ENCODE measurements around the gene RAPGEF2.
"Not testable (repeated sequence)": the region's sequence is repeated elsewhere in the genome, so short reads cannot be mapped to it uniquely, and the experiment has no call there.

The RAPGEF2 gene

DNA sequence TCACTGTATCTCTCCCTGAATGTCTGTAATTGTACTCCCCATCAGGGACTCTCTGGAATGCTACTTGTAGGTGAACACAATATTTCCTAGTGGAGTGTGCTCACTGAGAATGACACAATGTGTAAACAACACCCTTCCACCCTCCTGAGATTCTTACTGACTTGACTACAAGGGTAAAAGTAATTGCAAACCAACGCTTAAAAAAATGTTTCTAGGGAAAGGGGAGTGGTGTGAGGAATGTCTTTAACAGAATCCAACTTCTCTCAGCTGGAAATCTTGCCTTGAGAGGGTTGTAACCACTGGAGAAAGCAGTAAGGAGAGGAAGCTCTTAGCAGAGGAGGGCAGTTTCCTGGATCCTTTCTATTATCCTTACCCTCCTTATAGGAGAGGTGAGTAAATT lies 5.1 kb upstream of the RAPGEF2 start:
- no peak for DNase-seq (ENCODE audit: low read depth)

DNA sequence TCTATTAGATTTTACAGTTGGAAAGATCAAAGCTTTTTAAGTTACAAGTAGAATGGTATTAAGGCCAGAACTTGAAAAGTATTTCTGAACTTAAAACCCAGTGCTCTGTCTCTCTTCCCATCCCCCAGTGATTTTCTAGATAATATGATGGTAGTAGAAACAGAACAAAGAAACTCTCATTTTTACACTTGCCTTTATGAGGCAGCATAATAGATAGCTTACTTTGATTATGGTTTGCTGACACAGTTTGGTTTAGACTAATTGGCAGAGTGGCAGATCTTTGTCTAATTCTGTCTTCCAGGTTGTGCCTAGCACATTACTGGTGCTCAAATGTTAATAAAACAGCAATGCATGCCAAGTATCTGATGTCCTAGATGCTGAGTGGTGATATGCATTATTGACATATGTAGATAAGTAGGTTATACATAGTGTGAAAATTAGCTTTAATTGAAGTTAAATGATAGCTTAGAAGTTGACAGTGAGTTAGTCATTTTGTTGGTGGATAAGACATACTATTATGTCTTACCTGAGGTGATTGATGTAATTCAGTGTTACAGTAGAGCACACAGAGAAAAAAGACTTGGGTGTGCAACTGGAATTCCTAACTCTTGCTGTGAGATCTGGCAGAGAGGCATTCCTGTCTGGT lies 4.3 kb upstream of the RAPGEF2 start:
- DNase-seq (ENCODE audit: low read depth): no peak

- no peak for DNase-seq (ENCODE audit: low read depth)
Observed at GRCh38 chr4:159101988-159102621, 774 bp upstream of the RAPGEF2 start.

DNA sequence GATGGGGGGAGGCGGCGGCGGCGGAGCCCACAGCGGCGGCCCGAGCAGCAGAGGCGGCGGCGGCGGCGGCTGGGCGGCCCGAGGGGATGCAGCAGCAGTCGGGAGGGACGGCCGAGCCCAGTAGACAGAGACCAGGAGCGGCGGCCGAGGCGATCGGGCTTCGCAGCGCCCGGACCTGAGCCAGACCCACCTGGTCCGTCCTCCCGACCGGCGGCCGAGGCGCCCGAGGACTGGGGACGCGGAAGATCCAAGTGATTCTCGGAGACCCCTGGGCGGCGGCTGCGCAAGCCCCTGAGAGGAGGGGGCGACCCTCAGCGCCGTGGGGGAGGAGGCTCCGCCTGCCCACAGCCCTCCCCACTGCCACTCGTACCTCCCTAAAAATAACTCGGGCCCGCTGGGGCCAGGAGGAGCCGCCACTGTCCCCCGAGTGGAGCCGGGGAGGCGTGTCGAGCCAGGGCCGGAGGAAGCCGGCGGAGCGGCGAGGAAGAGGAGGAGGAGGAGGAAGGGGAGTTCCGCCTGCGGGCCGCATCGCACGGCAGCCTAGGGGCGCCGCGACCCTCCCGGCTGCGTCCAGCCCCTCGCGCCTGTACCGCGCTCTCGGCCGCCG lies 608 bp downstream of the RAPGEF2 start:
- DNase-seq (ENCODE audit: low read depth): peak; percentile 4

- peak; percentile 52 for DNase-seq (ENCODE audit: low read depth)
Observed at GRCh38 chr4:159104694-159105414, 2.0 kb downstream of the RAPGEF2 start.

DNA sequence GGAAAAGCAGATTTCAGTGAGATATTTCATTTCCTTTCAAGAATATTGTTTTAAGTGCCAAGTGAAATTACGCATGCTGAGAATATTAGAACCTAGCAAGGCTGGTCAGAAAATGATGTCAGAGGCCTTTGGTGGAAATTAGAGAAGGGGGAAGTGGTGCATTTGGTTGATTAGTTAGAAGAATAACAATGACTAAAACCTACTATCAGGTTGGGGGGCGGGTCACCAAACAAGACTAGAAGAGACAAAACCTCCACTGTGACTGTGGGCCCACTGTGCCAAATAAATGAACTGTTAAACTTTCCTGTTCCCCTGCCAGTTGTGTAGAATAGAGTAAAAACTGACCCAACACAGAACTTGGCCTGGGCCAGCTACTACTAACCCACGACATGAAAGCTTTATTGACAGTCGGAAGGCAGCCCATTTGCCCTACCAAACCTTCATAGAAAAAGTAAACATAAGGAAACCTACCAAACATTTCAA lies 2.9 kb downstream of the RAPGEF2 start:
- peak; percentile 76 for DNase-seq (ENCODE audit: low read depth)

DNA sequence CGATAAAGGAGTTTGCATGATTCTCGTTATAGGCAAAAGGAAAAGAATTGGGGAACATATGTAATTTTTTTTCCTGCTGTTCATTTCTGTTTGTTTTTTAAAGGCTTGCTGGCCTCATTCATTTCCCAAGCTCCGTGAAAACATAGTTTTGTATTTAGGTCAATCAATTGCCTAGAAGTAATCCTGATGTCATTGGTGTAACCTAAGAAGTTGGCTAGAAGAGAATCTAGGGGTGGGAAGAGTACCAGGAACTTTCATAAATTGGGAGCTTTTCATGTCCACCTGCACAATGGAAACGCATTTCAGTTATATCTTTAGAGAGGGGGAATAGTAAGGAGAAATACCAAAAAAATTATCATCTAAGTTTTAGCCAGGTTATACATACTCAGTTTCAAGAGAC lies 3.8 kb downstream of the RAPGEF2 start:
- peak; percentile 7 for DNase-seq (ENCODE audit: low read depth)

DNA sequence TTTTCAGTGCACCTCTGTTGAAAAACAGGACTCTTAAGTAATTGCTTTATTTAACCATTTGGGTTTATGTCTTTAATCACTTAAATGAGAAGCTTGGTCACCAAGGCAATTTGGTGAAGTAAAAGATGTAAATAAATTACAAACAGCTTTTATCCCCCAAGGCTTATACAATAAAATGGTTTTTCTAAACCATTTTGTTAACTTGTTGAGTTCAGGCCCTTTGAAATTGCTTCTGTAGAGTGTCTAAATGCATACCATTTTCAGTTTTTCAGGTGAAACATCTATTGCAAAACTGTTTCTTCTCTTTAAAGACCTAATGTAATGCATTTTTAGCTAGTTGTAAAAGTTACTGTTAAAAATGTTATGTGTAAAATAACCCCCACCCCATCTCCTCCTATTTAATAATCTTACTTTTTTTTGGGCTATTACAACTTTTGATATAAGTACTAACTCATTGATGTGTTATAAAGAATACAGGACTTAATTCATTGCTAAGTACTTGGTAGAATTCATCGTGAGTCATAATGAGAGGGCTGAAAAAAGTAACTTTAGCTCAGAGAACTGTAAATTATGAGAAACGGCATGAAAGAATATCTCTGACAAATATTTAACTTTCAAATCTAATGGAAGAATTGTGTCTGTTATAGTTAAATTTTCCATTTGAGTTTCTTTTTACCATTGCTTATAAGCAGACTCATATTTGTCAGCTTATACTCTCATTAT lies 4.5 kb downstream of the RAPGEF2 start:
- DNase-seq (ENCODE audit: low read depth): peak; percentile 26

DNA sequence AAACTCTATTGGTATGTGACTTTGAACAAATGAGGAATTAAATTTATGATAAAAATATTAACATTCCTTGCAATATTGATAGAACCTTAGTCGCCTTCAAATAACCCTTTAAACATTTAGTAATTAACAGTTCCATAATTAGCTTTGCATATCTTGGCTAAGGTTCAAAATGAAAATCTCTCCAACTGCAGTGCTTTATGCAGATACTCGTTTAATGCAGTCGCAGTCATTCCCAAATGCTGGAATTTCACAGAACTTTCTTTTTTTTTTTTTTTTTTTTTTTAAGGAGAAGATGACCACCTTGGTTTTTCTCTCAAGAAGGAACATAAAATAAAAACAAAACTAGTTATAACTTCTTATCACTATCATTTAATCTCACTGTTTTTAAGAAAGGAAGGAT lies 5.2 kb downstream of the RAPGEF2 start:
- DNase-seq (ENCODE audit: low read depth): no peak

- DNase-seq (ENCODE audit: low read depth): no peak
Observed at GRCh38 chr4:159110961-159111360, 8.1 kb downstream of the RAPGEF2 start.

DNA sequence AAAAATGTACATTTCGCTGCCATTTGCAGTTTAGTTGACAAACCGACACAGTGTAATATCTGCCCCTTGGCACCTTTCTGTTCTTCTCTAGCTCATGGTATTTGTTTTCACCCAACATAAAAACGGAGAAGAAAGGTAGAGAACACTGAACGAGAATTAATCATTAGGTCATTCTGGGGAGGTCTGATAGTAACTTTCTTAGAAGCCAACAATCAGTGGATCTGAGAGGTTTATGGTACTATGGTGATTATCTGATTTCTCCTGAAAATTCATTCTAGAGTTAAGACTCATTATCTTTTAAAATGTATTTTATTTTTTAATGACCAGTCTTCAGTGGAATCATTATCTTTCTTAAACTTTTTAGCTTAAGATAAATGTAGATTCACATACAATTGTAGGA lies 8.5 kb downstream of the RAPGEF2 start:
- DNase-seq (ENCODE audit: low read depth): no peak

DNA sequence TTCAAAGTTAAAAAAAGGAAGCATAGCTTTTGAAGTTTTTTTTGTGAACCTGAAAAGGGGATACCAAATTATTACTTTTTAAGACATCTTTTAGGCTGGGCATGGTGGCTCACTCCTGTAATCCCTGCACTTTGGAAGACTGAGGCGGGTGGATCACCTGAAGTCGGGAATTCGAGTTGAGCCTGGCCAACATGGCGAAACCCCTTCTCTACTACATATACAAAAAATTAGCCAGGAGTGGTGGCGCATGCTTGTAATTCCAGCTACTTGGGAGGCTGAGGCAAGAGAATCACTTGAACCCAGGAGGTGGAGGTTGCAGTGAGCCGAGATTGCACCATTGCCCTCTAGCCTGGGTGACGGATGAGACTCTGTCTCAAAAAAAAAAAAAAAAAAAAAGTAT lies 10.5 kb downstream of the RAPGEF2 start:
- not testable (repeated sequence) for DNase-seq (ENCODE audit: low read depth)

GRCh38 chr4:159116098-159116497 lies 13.2 kb downstream of the RAPGEF2 start:
- not testable (repeated sequence) for DNase-seq (ENCODE audit: low read depth)

DNA sequence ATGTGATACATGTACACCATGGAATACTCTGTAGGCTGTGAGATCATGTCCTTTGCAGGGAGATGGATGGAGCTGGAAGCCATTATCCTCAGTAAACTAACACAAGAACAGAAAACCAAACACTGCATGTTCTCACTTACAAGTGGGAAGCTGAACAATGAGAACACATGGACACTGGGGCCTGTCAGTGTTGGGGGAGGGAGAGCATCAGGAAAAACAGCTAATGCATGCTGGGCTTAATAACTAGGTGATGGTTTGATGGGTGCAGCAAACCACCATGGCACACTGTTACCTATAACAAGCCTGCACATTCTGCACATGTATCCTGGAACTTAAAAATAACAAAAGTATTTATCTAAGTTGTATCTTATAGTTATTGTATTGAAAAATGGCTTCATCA lies 13.8 kb downstream of the RAPGEF2 start:
- DNase-seq (ENCODE audit: low read depth): not testable (repeated sequence)

DNA sequence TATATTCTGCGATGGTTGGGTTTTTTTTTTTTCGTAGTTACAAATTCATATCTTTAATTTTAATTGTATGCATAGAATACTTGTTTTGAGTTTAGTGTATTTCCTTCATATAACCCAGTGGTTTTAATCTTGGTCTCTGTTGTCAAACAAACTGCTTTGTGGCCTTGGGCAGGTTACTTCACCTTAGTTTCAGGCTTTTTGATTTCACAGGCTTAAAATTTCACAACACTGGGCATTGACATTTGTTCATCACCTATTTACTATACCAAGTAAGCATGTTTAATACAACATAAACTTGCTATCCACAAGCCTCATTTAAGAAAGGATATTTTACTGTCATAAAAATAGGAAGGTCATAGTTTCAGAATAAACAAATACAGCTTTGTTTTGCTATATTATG lies 14.7 kb downstream of the RAPGEF2 start:
- DNase-seq (ENCODE audit: low read depth): no peak

- DNase-seq (ENCODE audit: low read depth): no peak
Observed at GRCh38 chr4:159117968-159118367, 15.1 kb downstream of the RAPGEF2 start.

GRCh38 chr4:159121371-159121770 lies 18.5 kb downstream of the RAPGEF2 start:
- no peak for DNase-seq (ENCODE audit: low read depth)

GRCh38 chr4:159126716-159127115 lies 23.8 kb downstream of the RAPGEF2 start:
- DNase-seq (ENCODE audit: low read depth): no peak

DNA sequence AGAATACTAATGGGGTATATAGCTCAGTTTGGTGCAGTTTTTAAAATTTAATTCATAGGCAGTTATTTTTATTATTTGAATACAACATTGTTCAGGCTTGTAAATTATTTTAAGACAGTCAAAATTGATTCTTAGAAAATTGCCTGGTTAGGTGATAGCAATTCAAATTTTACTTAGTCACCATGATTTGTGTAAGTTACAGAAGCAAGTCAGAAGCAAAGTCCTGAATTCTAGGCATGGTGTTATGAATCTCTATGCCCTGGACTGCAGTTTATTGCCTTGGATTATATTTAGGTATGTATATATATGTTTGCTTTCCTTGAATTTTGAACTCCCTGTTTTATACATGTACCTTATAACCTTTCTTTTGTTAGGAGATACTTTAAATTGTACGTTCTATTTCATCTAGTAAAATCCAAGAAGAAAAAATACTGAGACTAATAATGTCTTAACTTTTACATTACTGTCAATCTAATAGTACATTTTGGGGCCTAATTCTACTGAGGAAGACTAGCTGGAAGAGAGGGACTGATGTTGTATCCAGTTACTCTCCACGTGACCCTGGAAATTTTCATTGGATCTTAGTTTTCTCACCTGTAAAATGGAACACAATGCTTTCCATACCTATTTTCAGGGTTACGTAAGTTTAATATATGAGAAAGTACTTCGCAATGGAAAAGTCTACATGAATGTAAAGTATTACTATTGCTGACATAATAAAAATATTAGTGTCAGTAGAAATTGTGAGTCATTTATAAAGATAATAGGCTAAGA lies 25.1 kb downstream of the RAPGEF2 start:
- no peak for DNase-seq (ENCODE audit: low read depth)

- DNase-seq (ENCODE audit: low read depth): no peak
Observed at GRCh38 chr4:159129814-159130550, 27.1 kb downstream of the RAPGEF2 start.

- no peak for DNase-seq (ENCODE audit: low read depth)
Observed at GRCh38 chr4:159131564-159131963, 28.7 kb downstream of the RAPGEF2 start.
